HG03442 (cell line): Measurements from ENCODE around the gene KCNG2.

Experiments
- ATAC-seq: cut with Tn5 transposase; IDR thresholded peaks from one replicate; pipeline ENCODE4 v1.9.1; 2021; ENCODE audit warnings: mild to moderate bottlenecking, moderate library complexity; ENCODE audit not compliant: unreplicated experiment

KCNG2 gene

DNA sequence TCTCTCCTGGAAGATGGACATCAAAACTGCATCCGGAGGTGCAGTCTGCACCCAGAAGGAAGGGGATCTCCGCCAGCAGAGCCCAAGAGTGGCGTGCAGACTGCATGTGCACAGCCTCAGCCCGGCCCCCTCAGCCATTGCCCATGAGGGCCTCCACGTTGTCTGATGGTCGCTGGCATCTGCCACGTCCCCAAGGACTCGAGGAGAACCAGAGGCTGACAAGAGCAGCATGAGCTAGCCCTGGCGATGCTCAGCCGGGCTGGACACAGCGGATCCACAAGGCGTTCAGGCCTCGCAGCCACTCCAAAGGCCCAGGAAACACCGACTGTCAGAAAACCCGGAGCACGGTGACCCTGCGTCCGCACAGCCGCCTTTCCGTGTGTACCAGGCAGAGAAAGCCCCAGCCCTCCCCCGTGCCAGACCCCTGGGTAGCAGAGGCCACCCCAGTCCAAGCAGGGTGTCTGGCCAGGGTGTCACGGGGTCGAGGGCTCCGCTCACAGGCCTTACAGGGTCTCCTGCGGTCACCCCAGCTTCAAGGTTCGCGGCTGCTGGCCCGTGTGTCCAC lies 105.4 kb downstream of the KCNG2 start:
- no peak for ATAC-seq

DNA sequence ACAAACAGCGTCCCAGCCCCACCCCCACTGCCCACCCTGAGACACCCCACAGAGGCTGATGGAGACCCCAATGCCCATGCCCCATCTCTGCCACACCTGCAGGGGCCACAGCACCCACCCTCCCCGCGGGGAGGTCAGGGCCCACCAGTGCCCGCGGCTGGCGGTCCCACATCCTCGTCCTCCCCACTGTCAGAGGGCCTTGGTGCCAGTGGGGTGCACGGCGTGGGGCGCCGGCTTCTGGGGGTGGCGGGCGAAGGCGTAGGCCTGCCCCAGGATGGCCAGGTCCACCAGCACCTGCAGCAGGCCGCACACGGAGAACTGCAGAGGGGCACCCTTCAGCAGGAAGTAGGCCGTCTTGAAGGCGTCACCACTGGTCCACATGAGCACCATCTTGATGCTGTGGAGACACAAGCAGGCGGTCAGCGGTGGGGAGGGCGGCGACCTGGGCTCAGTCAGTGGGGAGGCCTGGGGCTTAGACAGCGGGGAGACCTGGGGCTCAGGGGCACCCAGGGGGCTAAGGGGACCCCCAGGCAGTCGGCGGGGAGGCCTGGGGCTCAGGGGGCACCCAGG lies 106.1 kb downstream of the KCNG2 start:
- no peak for ATAC-seq

DNA sequence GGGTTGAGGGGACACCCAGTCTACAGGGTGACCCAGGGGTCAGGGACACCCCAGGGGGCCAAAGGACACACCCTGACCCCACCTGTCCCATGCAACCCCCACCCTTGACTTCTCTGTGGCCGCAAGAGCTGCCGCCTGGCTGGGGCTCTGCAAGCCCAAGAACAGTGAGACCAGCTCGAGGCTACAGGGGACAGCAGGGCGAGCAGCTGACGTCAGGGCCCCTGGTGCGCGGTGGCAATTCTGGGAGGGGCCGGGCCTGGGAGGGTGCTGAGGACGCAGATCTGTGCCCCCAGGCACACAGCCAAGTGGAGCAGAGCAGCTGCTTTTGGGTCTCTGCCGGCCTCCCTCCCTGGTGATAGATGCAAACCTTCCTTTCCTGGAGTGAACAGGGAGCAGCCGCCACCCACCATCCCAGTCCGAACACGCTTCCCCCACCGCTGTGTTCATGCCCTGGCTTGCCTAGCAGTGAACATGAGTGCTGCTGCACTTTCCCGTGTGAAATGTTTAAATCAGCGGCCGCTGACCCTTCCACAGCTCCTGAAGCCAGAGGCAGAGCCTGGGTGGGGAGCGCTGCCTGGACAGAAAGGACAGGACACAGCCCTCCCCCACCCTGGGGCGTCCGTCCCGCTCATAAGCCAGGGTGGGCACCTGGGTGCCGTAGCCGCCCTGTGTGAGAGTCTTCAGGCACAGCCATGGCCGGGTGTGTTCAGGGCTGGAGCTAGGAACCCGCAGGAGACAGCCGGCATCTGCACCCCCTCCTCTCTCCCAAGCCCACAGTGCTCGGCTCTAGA lies 106.8 kb downstream of the KCNG2 start:
- ATAC-seq: no peak

DNA sequence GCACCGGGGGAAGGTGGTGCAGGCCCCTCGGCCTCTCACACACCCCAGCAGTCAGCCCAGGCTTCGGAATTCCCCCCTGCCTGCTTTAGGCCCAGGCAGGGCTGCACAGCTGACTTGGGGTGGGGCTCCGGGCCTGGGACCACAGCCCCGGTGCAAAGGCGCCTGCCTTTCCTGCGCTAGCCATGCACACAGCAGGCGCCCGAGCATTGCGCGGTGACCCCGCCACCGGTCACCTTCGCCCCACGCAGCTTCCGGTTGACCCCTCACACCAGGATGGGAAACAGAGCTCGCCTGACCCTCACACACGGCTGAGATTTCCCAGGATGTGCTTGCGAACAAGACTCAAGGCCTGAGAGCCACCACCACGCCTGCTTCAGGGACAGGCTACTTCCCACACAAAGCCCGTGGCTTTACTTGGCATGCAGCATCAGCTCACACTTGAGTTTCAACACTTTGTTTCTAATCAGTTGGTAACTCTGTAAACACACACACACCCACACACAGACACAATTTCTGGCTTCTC lies 107.7 kb downstream of the KCNG2 start:
- ATAC-seq: no peak

DNA sequence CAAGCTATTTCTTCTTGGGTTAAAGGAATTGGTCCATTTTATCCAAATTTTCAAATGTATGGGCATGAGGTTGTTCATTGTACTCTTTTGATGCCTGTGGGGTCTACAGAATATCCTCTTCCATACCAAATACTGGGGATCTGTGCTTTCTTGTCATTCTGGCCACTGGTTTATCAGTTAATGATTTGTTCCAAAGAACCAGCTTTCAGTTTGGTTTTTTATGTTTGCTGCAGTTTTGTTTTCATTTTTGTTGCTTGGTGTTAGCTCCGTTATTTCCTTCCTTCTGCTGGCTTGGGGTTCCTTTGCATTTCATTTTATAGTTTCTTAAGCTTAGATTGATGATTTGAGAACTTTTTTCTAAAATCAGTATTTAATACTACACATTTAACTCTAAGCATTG lies 108.3 kb downstream of the KCNG2 start:
- ATAC-seq: no peak

DNA sequence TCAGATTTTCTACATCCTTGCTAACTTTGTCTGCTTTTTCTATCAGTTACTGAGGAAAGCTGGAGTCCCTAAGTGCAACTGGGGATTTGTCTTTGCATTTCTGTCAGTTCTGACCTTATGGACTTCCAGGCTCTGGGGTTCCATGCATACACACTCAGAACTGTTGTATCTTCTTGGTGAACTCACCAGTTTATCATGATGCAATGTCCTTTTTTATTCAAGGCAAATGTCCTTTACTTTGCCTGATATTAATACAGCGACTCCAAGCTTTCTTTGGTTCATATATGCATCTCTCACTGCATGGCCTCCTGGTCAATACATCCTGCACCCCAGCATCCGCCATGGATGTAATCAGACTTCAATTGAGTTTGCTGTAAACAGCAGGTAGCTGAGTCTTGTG lies 109.0 kb downstream of the KCNG2 start:
- ATAC-seq: no peak

DNA sequence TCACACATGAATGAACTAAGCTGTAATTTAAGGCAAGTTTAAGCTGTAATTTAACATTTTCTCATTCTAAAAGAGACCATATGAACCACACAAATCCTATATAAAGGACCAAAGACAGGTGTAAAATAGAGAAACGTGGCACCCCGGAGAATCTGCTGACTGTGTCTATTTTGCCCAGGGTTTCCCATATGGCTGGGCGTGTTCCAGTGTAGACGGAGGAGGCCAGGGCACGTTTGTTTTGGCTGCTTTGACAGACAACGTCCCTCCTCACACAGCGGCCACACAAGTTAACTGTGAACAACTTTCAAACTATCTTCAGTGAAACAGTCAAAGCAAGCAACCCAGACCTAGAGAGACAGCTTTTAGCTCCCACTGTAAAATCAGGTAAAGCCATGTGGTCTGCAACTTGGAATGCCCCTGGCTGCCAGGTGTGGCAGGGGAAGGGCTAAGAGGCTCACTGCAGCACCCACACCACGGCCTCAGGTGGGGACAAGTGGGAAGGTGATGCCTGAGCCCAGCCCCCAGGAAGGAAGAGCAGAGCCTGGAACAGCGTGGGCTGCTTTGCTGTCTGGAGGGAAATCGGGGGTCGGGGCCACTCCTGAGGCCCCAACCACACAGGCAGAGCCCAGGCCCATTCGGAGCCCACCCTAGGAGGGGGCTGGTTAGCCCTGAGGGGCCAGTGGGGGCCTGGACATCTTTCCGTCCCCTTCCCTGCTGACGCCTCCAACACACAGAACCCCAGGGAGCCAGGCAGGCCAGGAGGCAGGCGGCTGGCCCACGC lies 113.0 kb downstream of the KCNG2 start:
- no peak for ATAC-seq

DNA sequence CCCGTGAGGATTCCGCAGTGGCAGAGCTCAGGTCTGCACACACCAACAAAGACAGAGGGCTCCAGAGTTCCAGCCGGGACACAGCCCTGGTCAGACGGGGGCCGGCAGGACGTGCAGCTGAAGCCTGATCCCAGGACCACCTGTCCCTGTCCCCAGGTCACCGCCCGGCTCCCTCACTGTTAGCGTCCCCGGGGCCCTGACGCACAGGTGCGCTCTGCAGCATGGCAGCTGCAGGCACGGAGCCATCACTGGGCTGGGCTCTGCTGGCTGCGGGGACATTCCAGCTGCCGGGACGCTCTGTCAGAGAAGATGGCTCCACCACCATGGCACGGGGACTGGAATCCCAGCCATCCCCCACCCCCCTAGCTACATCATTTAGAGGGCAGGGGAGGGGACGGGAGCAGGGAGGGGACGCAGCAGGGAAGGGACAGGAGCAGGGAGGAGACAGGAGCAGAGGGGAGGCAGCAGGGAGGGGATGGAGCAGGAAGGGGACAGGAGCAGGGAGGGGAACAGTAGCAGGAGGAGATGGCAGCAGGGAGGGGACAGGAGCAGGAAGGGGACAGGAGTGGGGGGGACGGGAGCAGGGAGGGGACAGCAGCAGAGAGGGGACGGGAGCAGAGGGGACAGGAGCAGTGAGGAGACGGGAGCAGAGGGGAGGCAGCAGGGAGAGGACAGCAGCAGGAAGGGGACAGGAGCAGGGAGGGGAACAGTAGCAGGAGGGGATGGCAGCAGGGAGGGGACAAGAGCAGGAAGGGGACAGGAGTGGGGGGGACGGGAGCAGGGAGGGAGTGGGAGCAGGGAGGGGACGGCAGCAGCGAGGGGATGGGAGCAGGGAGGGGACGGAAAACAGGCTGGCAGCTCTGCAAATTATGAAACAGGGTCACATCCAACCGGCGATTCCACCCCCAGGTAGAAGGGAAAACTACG lies 113.9 kb downstream of the KCNG2 start:
- ATAC-seq: no peak

DNA sequence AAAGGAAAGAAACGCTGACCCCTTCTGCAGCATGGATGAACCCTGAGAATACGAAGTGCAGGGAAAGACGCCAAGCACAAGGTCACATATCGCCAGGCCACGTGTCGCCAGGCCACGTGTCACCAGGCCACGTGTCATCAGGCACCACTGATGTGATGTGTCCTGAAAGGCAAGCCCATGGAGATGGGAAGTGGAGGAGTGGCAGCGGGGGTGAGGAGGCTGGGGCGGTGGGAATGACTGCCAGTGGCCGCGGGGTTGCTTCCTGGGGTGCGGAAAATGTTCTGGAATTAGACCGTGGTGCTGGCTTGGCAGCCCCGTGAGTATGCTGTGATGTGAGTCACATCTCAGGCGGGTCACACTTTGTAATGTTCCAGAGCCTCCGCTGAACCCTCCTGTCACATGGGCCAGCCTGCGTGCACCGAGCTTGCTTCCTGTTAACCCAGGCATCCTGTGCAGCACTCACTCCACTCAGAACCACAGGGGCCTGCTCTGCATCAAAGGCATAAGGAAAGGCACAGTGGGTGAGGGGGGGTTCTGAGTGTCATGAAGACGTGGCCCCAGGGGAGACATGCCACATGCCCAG lies 114.8 kb downstream of the KCNG2 start:
- no peak for ATAC-seq

DNA sequence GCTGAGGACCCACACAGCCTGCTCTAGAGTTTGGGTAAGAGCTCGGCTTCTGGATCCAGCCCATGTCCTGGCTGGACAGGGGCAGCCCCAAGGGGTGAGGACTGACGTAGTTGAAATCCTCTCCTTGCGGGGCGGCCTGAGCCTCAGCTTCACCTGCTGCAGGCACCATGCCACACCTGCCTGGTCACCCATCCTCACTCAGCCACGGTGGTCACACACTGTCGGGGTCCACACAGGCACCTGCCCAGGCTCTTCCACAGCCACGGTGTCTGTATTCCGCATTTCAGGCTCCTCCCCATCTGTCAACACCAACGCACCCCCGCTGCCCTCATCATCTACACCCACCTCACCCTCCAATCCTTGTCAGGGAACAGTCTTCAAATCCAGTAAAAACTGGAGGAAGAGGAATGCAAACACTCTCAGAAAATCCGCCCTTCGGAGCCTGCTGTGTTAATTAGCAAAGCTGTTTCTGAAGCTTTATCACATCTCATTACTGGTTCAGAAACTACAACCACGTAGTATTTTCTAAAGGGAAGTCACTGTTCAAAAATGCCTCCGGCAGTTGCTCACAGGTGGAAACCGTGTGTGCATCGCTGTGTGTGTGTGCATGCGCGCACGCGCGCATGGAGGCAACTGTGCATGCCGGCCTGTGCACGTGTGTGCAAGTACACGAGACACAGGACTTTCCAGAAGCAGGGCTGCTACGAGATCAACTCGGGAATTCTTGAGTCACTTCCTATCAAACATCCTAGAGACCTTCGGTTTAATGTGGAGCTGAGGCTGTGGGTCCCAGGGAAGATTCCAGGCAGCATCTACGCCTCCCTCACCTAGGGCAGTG lies 115.5 kb downstream of the KCNG2 start:
- ATAC-seq: no peak

DNA sequence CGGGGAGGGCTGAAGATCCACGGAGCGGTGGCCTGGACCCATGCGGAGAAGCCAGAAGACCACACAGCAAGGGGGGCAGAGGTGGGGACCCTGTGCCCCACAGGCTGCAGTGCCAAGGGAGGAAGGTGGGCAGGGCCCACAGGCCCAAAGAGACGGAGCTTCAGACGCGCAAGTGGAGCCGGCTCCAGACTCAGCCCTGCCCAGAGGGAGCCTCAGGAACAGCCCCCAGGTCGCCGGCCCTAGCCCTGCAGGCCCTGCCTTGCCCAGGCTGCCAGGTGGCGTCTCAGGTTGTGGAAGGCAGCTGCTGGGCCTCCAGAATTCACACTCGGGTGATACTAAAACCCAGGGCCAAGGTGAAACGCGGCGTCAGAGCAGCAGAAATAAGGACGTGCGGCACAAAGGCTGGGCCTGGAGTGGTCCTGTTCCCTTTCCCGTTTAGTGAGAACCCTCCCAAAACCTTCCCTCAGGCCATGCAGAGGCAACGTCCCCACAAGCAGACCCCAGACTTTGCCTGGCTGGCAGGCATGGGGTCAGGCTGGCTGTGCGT lies 116.9 kb downstream of the KCNG2 start:
- no peak for ATAC-seq

DNA sequence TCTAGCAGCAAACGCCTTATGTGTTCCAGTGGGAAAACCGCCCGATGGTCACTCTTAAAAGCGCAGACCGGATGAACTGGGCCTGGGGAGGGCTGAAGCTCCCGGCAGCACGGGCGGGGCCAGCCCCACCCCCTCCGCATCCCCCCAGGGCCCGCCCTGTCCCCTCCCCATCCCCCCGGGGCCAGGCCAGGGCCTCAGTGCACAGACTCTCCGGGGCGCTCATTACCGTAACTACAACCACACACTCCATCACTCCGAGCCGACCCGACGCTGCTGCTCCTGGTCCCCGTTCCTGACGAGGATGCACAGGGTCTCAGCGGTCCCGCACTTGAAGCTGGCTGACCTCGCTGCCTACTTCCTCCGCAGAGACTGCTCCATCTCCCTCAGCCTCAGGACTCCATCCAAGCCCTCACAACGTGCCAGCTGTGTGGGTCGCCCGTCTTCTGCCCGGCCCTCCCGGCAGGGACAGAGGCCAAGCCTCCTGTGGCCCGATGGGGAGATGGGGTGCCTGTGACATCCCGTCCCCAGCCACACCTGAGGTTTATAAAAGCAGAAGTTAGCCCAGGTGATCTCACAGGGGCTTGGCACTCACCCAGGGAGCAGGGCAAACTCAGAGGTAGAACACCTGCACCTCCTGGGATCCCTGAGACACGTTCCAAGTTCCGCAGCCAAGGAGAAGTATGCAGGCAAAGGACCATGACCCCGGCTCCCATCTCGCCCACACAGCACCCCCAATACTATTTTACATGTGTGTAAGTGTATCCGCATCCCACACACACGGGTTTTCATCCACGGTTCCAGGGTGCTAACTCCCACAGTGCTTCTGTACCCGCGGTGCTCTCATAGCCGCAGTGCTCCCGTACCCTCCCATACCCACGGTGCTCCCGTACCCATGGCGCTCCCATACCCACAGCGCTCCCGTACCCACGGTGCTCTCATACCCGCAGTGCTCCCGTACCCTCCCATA lies 117.7 kb downstream of the KCNG2 start:
- ATAC-seq: no peak

DNA sequence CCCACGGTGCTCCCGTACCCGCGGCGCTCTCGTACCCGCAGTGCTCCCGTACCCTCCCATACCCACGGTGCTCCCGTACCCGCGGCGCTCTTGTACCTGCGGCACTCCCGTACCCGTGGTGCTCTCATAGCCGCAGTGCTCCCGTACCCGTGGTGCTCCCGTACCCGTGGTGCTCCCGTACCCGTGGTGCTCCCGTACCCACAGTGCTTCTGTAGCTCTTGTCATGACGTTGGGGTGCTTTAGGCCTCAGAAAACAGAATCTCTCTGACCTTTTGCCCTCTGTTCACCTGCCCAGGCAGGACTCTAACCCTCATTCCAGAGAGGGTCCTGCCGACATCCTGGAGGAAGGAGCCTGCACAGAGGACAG lies 118.4 kb downstream of the KCNG2 start:
- ATAC-seq: no peak

DNA sequence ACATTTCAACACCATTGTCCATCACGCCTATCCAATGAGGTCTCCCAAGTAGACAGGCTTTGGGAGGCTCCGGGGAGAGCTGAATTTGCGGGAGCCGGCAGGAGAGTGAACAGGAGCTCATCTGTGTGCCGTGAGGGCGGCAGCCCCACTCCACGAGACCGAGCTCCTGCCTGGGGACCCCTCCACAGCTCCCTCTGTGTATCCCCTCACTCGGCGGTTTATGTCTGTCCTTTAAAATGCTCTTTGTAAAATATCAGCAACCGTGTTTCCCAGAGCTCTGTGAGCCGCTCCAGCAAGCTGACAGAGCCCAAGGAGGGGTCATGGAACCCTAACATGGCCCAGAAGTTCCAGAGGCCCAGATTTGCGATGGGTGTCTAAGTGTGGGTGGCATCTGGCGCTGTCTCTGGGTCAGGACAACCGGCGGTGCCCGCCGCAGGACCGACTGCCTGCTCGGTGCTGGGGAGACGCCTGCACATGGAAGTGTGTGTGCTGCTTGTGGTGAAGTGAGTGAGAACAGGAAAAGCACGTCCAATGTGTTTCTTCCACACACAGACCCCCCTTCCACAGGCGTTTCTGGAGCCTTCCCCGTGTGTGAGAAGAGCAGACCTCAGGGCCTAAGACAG lies 118.9 kb downstream of the KCNG2 start:
- ATAC-seq: no peak

DNA sequence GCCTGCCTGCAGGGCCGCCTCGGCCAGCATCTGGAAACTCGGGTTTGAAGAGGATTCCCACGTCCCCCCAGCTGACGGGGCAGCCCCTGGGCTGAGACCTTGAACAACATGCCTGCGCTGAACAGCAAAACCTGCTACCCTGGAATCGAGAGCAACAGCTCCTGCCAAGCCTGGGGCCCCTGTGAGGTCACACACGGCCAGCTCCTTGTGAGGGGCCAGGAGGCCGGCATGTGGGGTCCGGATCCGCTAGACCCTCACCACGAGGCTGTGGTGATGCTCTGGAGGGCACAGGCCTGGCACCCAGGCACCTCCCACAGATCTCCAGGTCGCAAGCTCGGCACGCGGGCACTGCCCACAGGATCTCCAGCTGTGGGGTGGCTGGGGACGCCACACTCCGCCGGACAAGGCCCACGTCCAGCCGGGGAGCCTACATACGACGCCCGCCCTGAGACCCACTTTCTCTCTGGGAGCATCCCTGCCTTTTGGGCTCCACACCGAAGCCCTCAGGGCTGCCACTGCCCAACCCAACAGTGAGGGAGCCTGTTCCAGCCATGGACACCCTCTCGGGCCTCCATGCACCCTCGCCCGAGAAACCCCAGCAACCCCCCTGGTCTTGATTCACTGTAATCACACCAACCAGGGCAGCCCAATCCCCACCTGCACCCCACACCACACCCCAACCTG lies 119.6 kb downstream of the KCNG2 start:
- no peak for ATAC-seq

DNA sequence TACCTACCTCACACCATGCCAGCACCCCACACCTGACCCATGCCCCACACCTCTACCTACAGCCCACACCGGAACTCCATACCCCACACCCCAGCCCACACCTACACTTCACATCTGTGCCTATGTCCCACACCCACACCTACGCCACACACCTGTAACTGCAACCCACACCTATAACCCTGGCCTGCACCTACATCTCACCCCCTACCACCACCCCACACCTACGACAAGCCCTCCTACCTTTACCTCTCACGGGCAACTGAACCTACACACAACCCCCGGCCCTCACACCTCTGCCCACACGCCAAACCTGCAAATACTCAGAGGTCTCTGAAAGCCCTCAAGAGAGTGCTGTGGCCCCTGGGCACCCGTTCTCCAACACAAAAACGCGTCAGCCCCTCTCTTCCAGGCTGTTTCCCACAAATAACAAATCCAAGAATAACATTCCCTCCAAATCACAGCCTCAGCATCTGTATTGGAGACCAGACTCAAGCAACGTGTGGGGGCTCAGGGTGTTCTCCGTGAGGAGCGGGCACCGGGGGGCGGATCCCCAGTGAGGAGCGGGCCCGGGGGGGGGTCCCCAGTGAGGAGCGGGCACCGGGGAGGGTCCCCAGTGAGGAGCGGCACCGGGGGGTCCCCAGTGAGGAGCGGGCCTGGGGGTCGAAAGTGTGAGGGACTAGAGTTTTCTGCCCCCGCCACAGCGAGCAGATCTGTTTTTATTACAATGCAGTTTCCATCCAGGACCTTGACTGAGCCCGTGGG lies 120.3 kb downstream of the KCNG2 start:
- ATAC-seq: no peak
